HG03196 (cell line): Measurements from ENCODE around the gene IFI30.
A peak's percentile ranks its signal among the peaks of the same experiment; 100 is the strongest.

ENCODE experiments used
- ATAC-seq: cut with Tn5 transposase; IDR thresholded peaks from one replicate; pipeline ENCODE4 v1.9.1; 2021; ENCODE audit not compliant: unreplicated experiment

The IFI30 gene

GRCh38 chr19:18170714-18171255 is 2.8 kb upstream of the IFI30 start:
- peak; percentile 22 for ATAC-seq

- ATAC-seq: no peak
These were observed 1.8 kb upstream of the IFI30 start for GRCh38 chr19:18171605-18172327.

GRCh38 chr19:18172331-18173053 is 1.1 kb upstream of the IFI30 start:
- ATAC-seq: no peak

- ATAC-seq: peak; percentile 13
These were observed 500 bp upstream of the IFI30 start for GRCh38 chr19:18173054-18173571.

GRCh38 chr19:18174983-18175382 is 1.4 kb downstream of the IFI30 start:
- no peak for ATAC-seq

GRCh38 chr19:18176367-18177310 is 3.0 kb downstream of the IFI30 start:
- ATAC-seq: no peak

- ATAC-seq: no peak
These were observed 6.3 kb downstream of the IFI30 start for GRCh38 chr19:18179957-18180356.

- no peak for ATAC-seq
These were observed 9.9 kb downstream of the IFI30 start for GRCh38 chr19:18183529-18183928.

- ATAC-seq: no peak
These were observed 11.9 kb downstream of the IFI30 start for GRCh38 chr19:18185538-18185937.

- ATAC-seq: no peak
These were observed 16.7 kb downstream of the IFI30 start for GRCh38 chr19:18190278-18190677.

- ATAC-seq: no peak
These were observed 18.0 kb downstream of the IFI30 start for GRCh38 chr19:18191640-18192062.

GRCh38 chr19:18192673-18193387 is 19.2 kb downstream of the IFI30 start, which contains the start of gene MPV17L2:
TSS of gene MPV17L2 (plus strand) at chr19:18193218. CDS start at chr19:18193282, 64 bp downstream.
- peak; percentile 78 for ATAC-seq

GRCh38 chr19:18193388-18194180 is 20.0 kb downstream of the IFI30 start:
- no peak for ATAC-seq

GRCh38 chr19:18194181-18194530 is 20.5 kb downstream of the IFI30 start:
- ATAC-seq: no peak

GRCh38 chr19:18194554-18195238 is 21.1 kb downstream of the IFI30 start:
- no peak for ATAC-seq

- no peak for ATAC-seq
These were observed 22.9 kb downstream of the IFI30 start for GRCh38 chr19:18196511-18196845.

GRCh38 chr19:18197306-18197705 is 23.7 kb downstream of the IFI30 start:
- ATAC-seq: no peak

- ATAC-seq: no peak
These were observed 24.3 kb downstream of the IFI30 start for GRCh38 chr19:18197941-18198340.

- ATAC-seq: no peak
These were observed 24.8 kb downstream of the IFI30 start for GRCh38 chr19:18198374-18198773.
